Thyroid gland (tissue), 4 donors: ENCODE data around the gene DHX34. TPM values are rescaled to one million over a fixed set of nuclear protein-coding genes. Genes with fewer than 3 reads are reported as not detected.

Source experiments
- DNase-seq, 2 donors: peaks; one replicate each; pipeline ENCODE4 v3.0.0-alpha.2; 2019
- H3K27ac ChIP-seq, 3 donors: fragments of 200-600 bp; sonication (generic); 1 replicate in 2 of 3; 2 replicates in 1 of 3; pipeline ENCODE4 v1.5.1; 2016 to 2019; ENCODE audit warnings: mild to moderate bottlenecking in 1 of 3, moderate library complexity in 1 of 3
- H3K27me3 ChIP-seq: fragments of 200-600 bp; sonication (generic); one replicate; pipeline ENCODE4 v1.5.1; 2019
- H3K36me3 ChIP-seq, 2 donors: fragments of 200-600 bp; sonication (generic); one replicate each; pipeline ENCODE4 v1.5.1; 2016 to 2019
- H3K4me1 ChIP-seq, 2 donors: fragments of 200-600 bp; sonication (generic); one replicate each; pipeline ENCODE4 v1.5.1; 2017 to 2019
- H3K4me3 ChIP-seq, 3 donors: fragments of 200-600 bp; sonication (generic); replicated peaks in 1 of 3; 1 replicate in 2 of 3; 2 replicates in 1 of 3; pipeline ENCODE4 v1.5.1; 2016; ENCODE audit warnings: mild to moderate bottlenecking in 1 of 3
- H3K9me3 ChIP-seq: fragments of 200-600 bp; sonication (generic); one replicate; pipeline ENCODE4 v1.5.1; 2017
- CTCF ChIP-seq, 6 experiments: fragments of 200-600 bp in 3 of 6; fragments of 450-650 bp in 3 of 6; sonication (generic) in 3 of 6; IDR thresholded peaks; one replicate each; pipeline ENCODE4 v1.5.1; 2016 to 2019; ENCODE audit warnings: antibody characterized with exemption in 6 of 6, mild to moderate bottlenecking in 2 of 6, inconsistent platforms in 1 of 6, moderate library complexity in 1 of 6
- POLR2A ChIP-seq, 2 donors: fragments of 450-650 bp; IDR thresholded peaks; one replicate each; pipeline ENCODE4 v1.6.1; 2017; ENCODE audit warnings: antibody characterized with exemption in 2 of 2, mild to moderate bottlenecking in 2 of 2, moderate library complexity in 1 of 2
- WGBS, 2 donors: methylation state at CpG; one replicate each; pipeline ENCODE4 v1.1.5; 2017; 5-methylcytosine and 5-hydroxymethylcytosine counted together
- intact Hi-C: fragments of 100-400 bp; cut with DNase I; formaldehyde crosslinking; loops from one replicate; pipeline ENCODE4 v1.15.1; 2023
- total RNA-seq, 4 donors: library from RNA; depleted of rRNA; stranded (reverse); fragments of >200 nt; gene quantifications; one replicate each; pipeline ENCODE4 v1.2.3, GENCODE V29; 2016

The DHX34 gene
- total RNA-seq, 4 donors from 2014 or later = 15.2 to 20.1 (median 17.3) TPM

DNA sequence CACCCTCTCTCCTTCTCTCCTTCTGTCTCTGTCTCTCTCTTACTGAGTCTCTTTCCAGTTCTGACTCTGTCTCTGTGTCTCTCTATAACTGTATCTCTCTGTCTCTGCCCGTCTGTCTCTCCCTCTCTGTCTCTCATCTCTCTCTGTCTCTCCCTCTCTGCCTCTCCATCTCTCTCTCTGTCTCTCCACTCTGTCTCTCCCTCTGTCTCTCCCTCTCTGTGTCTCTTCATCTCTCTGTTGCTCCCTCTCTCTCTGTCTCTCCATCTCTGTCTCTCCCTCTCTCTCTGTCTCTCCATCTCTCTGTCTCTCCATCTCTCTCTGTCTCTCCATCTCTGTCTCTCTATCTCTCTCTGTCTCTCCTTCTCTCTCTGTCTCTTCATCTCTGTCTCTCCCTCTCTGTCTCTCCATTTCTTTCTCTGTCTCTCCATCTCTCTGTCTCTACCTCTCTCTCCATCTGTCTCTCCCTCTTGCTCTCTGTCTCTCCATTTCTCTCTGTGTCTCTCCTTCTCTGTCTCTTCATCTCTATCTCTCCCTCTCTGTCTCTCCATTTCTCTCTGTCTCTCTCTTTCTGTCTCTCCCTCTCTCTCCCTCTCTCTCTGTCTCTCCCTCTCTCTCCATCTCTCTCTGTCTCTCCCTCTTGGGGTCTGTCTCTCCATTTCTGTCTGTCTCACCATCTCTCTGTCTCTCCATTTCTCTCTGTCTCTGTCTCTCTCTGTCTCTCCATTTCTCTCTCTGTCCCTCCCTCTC, 73.5 kb downstream of the DHX34 start:
- TF ChIP-seq POLR2A (IDR thresholded peaks at IDR 0.05) = no peak
- TF ChIP-seq CTCF (IDR thresholded peaks at IDR 0.05) = no peak
- H3K4me3 ChIP-seq = no peak overlapping the region
- intact Hi-C loops = no loop called here
- H3K27me3 ChIP-seq = peaks cover 11% of the 10 kb centered on the region
- WGBS, 2 donors = 9% methylated on average over 1 of the region's 1 CpG
- no peaks in the 10 kb centered on the region for H3K36me3 ChIP-seq
- no peak for DNase-seq
- H3K27ac ChIP-seq = no peak overlapping the region
- no peaks in the 10 kb centered on the region for H3K4me1 ChIP-seq
- H3K9me3 ChIP-seq = no peaks in the 10 kb centered on the region

DNA sequence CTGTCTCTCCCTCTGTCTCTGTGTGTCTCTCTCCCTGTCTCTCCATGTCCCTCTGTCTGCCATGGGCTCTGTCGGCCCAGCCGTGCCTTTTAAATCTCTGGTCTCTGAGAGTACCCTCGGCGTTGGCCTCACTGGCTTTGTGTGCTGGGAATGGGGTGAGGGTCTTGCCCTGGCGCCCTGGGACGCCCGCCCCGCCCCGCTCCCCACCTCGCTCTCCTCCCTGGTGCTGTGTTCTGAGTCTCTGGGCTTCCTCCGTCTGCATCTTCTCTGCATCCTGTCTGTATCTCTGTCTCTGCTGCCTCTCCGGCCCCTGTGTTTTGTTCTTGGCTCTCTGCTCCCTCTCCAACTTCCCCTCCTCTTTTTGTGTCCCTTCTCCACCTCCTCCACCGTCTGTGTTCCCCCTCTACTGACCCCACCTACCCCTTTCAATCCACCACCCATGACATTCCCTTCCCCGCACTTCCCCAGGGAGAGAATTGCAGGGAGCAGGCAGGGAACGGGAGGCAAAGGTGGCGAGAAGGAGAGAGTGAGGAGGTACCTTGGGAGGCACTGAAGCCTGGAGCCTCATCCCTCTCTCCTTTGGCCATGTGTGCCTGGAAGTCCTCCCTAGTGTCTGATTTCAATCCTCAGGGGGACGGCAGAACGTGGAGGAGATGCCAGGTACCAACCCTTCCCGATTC, 74.2 kb downstream of the DHX34 start:
- Histone ChIP-seq H3K9me3 (no peaks in the 10 kb centered on the region), H3K36me3 (no peaks in the 10 kb centered on the region), H3K27ac (no peak overlapping the region), H3K4me3 (no peak overlapping the region), H3K27me3 (peaks cover 11% of the 10 kb centered on the region), H3K4me1 (peaks cover 0 to 3% of the 10 kb centered on the region in 2 donors)
- DNase-seq = no peak
- WGBS, 2 donors = 13 to 16% methylated on average over 19 of the region's 19 CpGs
- intact Hi-C loops = no loop called here
- TF ChIP-seq POLR2A (IDR thresholded peaks at IDR 0.05) (no peak), CTCF (IDR thresholded peaks at IDR 0.05) (no peak)

- TF ChIP-seq CTCF (IDR thresholded peaks at IDR 0.05) (peak; percentile 61 to 86 (median 67)), POLR2A (IDR thresholded peaks at IDR 0.05) (no peak)
- Histone ChIP-seq H3K27me3 (peaks cover 20% of the 10 kb centered on the region), H3K36me3 (no peaks in the 10 kb centered on the region), H3K4me1 (peaks cover 9 to 19% of the 10 kb centered on the region in 2 donors), H3K27ac (no peak overlapping the region), H3K9me3 (no peaks in the 10 kb centered on the region), H3K4me3 (no peak overlapping the region)
- WGBS, 2 donors = 2 to 4% methylated on average over 12 to 17 of the region's 17 CpGs
- DNase-seq = peak; percentile 40 to 57
- intact Hi-C loops = no loop called here
Measured at GRCh38 chr19:47427241-47428176, 78.4 kb downstream of the DHX34 start.

DNA sequence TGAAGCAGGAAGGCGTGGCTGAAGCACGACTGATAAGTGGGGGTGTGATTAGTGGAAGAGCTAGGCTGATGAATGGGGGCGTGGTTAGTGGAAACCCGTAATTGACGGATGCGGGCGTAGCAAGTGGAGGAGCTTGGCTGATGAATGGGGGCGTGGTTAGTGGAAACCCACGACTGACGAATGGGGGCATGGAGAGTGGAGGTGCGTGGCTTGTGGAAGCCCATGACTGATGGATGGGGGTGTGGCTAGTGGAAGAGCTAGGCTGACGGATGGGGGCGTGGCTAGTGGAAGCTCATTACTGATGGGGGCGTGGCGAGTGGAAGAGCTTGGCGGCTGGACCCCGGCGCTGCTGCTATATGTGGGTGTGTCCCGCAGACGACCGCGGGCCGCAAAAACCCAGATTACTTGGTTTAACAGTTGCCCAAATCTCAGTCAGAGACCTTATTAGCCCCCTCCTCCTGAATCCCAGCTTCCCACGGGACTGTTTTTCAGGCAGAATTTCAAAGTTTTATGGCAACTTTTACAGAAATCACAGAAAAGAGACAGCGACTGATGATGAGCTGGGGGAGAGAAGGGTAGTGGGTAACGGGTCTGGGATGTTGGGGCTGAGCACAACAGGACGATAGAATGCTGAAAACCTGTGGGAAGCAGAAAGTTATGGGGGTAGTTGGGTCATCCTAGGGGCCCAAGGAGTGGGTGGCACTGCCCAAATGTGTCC, 79.2 kb downstream of the DHX34 start:
- peaks cover 20% of the 10 kb centered on the region for H3K27me3 ChIP-seq
- 2% methylated on average over 27 of the region's 27 CpGs for whole genome bisulfite sequencing, 2 donors
- H3K27ac ChIP-seq = no peak overlapping the region
- H3K9me3 ChIP-seq = no peaks in the 10 kb centered on the region
- no peak overlapping the region for H3K4me3 ChIP-seq
- H3K4me1 ChIP-seq = peaks cover 9 to 19% of the 10 kb centered on the region in 2 donors
- TF ChIP-seq POLR2A (IDR thresholded peaks at IDR 0.05) = no peak
- TF ChIP-seq CTCF (IDR thresholded peaks at IDR 0.05) = no peak
- intact Hi-C loops = no loop called here
- DNase-seq = peak; percentile 58
- H3K36me3 ChIP-seq = no peaks in the 10 kb centered on the region
